ENCODE measurements around the gene CLEC4F. TPM values are rescaled to one million over a fixed set of nuclear protein-coding genes. Genes with fewer than 3 reads are reported as not detected.

Gene CLEC4F
- total RNA-seq, 1 donor from 2014 or later, result not detected

DNA sequence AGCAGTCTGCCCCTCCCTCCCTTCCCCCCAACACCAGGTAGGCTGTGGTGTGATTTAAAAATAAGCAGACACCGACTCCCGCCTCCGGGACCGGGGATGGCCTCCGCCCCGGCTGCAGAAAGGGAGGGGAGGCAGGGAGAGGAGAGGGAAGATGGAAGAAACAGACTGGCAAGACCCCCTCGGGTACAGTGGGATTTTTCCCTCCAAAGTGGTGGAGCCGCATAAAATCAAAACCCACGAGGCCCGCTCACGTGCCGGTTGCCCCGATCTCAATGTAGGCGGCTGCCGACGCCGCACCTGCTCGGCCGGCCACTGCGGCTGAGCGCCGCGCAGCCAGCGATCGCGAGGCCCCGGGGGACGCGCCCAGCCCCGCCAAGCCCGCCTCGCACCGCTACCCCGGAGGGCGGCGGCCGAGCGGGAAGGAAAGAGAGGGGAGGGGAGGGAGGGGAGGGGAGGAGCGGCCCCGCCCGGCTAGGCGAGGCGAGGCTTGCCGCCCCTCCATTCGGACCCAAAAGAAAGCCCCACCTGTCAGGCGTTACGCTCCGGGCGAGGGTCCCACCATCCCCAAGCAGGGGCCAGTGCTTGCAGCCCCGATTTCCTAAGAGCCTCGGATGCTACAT, 53.2 kb downstream of the CLEC4F start:
- Histone ChIP-seq H3K4me3 (ENCODE audit: low read depth, low read length) (peak overlapping the region; percentile 32), H3K27me3 (ENCODE audit: control insufficient read depth, insufficient read depth, low read length) (peaks cover 21% of the 10 kb centered on the region), H3K36me3 (ENCODE audit: control insufficient read depth, insufficient read depth, low read length) (no peaks in the 10 kb centered on the region)
- no peak for TF ChIP-seq CTCF (IDR thresholded peaks at IDR 0.05; ENCODE audit: insufficient read depth, low read length, poor library complexity, severe bottlenecking)
- DNase-seq (ENCODE audit: low read depth), result no peak

DNA sequence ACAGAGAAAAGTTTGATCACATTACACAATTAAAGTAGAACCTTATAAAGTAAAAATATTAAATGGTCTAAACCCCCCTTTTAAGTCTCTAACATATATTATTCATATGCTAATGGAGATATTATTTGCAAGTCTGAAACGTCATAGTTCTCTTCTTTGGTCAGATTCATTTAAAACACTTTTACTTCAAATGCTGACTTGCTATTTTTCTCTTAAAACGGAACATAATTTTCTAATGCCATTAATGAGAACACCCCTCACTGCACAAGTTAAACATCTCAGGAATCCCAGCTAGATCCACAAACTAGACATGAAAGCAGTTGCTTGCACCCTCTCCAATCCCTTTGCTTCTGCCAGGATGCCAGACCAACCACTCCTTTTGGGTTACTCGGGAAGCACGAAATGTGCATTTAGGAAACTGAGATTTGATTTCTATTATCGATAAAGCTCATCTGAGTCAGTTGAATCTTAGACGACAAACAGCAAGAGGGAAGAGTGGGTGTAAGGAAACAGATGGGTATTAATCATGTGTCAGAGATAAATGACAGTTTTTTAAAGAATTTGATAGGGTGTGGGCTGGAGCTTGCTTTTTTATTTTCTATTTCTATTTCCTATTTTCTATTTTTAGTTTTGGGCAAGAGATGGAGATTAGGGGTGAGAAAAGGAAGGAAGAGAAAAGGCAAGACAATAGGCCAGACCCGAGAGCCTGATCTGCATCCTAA, 53.9 kb downstream of the CLEC4F start:
- peak overlapping the region; percentile 32 for H3K4me3 ChIP-seq (ENCODE audit: low read depth, low read length)
- TF ChIP-seq CTCF (IDR thresholded peaks at IDR 0.05; ENCODE audit: insufficient read depth, low read length, poor library complexity, severe bottlenecking), result no peak

DNA sequence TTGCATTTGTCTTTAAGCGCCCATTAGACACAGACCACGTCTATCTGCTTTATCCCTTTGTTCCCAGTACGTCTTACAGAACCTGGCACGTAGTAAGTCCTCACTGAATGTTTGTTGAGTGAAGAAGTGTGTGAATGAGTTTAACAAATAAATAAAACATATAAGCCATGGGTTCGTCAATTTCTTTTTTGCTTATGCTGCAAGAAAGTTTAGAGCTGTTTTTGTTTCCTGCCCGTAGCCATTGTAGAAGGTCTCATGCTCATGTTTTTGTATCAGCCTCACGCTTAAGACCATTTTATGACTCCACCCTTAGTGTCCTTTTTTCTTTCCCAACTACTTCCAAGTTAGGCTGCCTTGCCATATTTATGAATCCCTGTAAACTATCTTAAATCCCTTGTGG, 54.9 kb downstream of the CLEC4F start:
- Histone ChIP-seq H3K36me3 (ENCODE audit: control insufficient read depth, insufficient read depth, low read length) (no peaks in the 10 kb centered on the region), H3K4me3 (ENCODE audit: low read depth, low read length) (no peak overlapping the region), H3K27me3 (ENCODE audit: control insufficient read depth, insufficient read depth, low read length) (peaks cover 19% of the 10 kb centered on the region)
- DNase-seq (ENCODE audit: low read depth), result no peak
- no peak for TF ChIP-seq CTCF (IDR thresholded peaks at IDR 0.05; ENCODE audit: insufficient read depth, low read length, poor library complexity, severe bottlenecking)

More for the DNA sequence above, 53.9 kb downstream of the CLEC4F start:
- H3K36me3 ChIP-seq (ENCODE audit: control insufficient read depth, insufficient read depth, low read length), result no peaks in the 10 kb centered on the region
- DNase-seq (ENCODE audit: low read depth), result no peak
- peaks cover 21% of the 10 kb centered on the region for H3K27me3 ChIP-seq (ENCODE audit: control insufficient read depth, insufficient read depth, low read length)

DNA sequence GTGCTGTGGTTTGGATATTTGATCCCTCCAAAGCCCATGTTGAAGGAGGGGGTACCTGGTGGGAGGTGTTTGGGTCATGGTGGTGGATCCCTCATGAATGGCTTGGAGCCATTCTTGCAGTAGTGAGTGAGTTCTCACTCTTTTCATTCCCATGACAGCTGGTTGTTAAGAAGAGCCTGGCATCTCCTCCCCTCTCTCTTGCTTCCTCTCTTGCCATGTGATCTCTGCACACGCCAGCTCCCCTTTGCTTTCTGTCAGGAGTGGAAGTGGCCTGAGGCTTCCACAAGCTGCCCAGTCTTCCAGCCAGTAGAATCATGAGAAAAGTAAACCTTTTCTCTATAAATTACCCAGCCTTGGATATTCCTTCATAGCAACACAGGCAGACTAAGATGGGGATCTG, 61.0 kb downstream of the CLEC4F start:
- TF ChIP-seq CTCF (IDR thresholded peaks at IDR 0.05; ENCODE audit: insufficient read depth, low read length, poor library complexity, severe bottlenecking), result no peak
- DNase-seq (ENCODE audit: low read depth), result no peak
- Histone ChIP-seq H3K36me3 (ENCODE audit: control insufficient read depth, insufficient read depth, low read length) (no peaks in the 10 kb centered on the region), H3K27me3 (ENCODE audit: control insufficient read depth, insufficient read depth, low read length) (no peaks in the 10 kb centered on the region), H3K4me3 (ENCODE audit: low read depth, low read length) (no peak overlapping the region)

Other genes starting within 250 kb of the CLEC4F start
- 8.9 and 9.9 TPM in 2 replicates for gene ADD2, start 52.4 kb downstream of the CLEC4F start, total RNA-seq
- not detected in 2 replicates for gene FIGLA, start 30.0 kb downstream of the CLEC4F start, total RNA-seq
- gene CD207, start 15.2 kb upstream of the CLEC4F start, total RNA-seq, result not detected in 2 replicates
- 0.68 TPM in 1 of 2 replicates, not detected in the other for gene VAX2, start 80.0 kb upstream of the CLEC4F start, total RNA-seq
- not detected in 2 replicates for gene ATP6V1B1, start 115.3 kb upstream of the CLEC4F start, total RNA-seq
- 0.54 and 0.75 TPM in 2 replicates for gene ANKRD53, start 158.0 kb upstream of the CLEC4F start, total RNA-seq
- gene TEX261, start 174.3 kb upstream of the CLEC4F start, total RNA-seq, result 34.2 and 45.2 TPM in 2 replicates
- 133 and 138 TPM in 2 replicates for gene NAGK, start 248.0 kb upstream of the CLEC4F start, total RNA-seq